Bronchial epithelial cell (primary cell): ENCODE results near the gene AVPR2. TPM values are rescaled to one million over a fixed set of nuclear protein-coding genes. Genes with fewer than 3 reads are reported as not detected.

ENCODE experiments used
- DNase-seq: peaks from one replicate; pipeline ENCODE4 v3.0.0-alpha.2; 2010; ENCODE audit warnings: low read depth
- FAIRE-seq: peaks from 2 replicates; lab custom pipeline; 2011; peaks lifted over from hg19 to GRCh38; lab: Jason Lieb, UNC
- H3K27me3 ChIP-seq: 2 replicates; pipeline ENCODE4 v1.5.1; 2011; ENCODE audit warnings: low read length; ENCODE audit not compliant: control insufficient read depth, insufficient read depth
- H3K36me3 ChIP-seq: 2 replicates; pipeline ENCODE4 v1.5.1; 2011; ENCODE audit warnings: low read length; ENCODE audit not compliant: control insufficient read depth, insufficient read depth
- H3K4me3 ChIP-seq: 2 replicates; pipeline ENCODE4 v1.5.1; 2011; ENCODE audit warnings: mild to moderate bottlenecking, low read depth, low read length, control low read depth
- total RNA-seq: library from RNA; depleted of rRNA; stranded (reverse); fragments of >200 nt; gene quantifications from 2 replicates; pipeline ENCODE4 v1.2.1, GENCODE V29; 2014
- TF ChIP-seq, protein P1 (sequence below): IDR thresholded peaks from 2 replicates; pipeline ENCODE4 v1.5.1; 2011; ENCODE audit warnings: mild to moderate bottlenecking, moderate library complexity, low read length, control low read depth, inconsistent platforms; ENCODE audit not compliant: insufficient read depth, severe bottlenecking

The AVPR2 gene
- total RNA-seq, 1 donor from 2014 or later: not detected

DNA sequence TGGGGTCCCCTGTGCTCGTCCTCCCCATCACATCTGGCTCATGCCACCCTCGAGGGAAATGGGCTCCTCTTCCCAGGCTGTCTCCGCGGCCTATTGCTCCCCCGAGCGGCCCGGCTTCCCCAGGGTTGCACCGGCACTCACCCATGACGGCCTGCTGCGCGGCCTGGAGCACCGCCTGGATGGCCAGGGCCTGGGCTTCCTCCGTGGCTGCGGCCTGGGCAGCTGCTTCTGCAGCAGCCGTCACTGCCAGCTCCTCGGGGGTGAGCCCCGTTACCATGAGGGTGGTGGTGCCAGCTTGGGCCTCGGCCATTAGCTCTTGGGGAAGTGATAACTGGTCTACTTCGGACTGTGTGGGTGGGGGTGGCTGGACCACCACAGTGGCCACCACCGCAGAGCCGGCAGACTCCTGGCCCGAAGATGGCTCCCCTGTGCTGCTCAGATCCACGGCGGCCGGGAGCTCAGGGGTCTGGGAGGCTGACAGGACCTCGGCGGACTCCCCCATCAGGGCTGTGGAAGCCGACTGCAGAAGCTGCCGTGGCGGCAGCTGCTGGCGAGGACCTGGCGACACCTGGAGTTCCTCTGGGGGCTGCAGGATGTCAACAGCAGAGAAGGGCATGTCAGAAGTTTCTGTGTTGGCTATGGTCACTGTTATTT is 48.0 kb downstream of the AVPR2 start:
- DNase-seq (no peak), FAIRE-seq (no peak)
- TF ChIP-seq, protein P1, sequence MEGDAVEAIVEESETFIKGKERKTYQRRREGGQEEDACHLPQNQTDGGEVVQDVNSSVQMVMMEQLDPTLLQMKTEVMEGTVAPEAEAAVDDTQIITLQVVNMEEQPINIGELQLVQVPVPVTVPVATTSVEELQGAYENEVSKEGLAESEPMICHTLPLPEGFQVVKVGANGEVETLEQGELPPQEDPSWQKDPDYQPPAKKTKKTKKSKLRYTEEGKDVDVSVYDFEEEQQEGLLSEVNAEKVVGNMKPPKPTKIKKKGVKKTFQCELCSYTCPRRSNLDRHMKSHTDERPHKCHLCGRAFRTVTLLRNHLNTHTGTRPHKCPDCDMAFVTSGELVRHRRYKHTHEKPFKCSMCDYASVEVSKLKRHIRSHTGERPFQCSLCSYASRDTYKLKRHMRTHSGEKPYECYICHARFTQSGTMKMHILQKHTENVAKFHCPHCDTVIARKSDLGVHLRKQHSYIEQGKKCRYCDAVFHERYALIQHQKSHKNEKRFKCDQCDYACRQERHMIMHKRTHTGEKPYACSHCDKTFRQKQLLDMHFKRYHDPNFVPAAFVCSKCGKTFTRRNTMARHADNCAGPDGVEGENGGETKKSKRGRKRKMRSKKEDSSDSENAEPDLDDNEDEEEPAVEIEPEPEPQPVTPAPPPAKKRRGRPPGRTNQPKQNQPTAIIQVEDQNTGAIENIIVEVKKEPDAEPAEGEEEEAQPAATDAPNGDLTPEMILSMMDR: no peak
- Histone ChIP-seq H3K4me3 (no peak overlapping the region), H3K27me3 (no peaks in the 10 kb centered on the region), H3K36me3 (peaks cover 23% of the 10 kb centered on the region)

DNA sequence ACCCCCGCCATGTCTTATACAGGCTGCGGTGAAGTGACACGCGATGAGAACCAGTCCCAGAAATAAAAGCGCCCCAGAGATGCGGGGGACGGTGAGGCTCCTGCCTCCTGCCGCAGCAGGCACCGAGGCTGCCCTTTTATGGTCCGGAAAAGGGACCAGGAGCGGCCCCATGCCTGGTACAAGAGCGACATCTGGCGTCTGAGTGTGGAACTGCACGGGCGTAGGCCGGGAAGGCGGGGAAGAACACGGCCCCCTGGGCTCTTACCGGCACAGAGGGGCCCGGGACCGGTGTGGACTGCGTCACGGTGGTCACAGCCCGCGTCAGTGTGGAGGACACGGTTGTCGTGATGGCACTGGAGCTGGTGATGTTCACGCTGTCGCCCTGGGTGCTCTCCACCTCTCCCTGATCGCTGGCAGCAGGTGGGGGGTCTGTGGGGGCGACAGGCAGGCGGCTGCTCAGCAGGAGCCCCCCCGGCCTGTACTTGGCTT is 48.9 kb downstream of the AVPR2 start:
- H3K4me3 ChIP-seq: no peak overlapping the region
- FAIRE-seq: no peak
- peaks cover 27% of the 10 kb centered on the region for H3K36me3 ChIP-seq
- TF ChIP-seq, protein P1: peak; percentile 88
- DNase-seq: peak; percentile 15
- H3K27me3 ChIP-seq: no peaks in the 10 kb centered on the region

DNA sequence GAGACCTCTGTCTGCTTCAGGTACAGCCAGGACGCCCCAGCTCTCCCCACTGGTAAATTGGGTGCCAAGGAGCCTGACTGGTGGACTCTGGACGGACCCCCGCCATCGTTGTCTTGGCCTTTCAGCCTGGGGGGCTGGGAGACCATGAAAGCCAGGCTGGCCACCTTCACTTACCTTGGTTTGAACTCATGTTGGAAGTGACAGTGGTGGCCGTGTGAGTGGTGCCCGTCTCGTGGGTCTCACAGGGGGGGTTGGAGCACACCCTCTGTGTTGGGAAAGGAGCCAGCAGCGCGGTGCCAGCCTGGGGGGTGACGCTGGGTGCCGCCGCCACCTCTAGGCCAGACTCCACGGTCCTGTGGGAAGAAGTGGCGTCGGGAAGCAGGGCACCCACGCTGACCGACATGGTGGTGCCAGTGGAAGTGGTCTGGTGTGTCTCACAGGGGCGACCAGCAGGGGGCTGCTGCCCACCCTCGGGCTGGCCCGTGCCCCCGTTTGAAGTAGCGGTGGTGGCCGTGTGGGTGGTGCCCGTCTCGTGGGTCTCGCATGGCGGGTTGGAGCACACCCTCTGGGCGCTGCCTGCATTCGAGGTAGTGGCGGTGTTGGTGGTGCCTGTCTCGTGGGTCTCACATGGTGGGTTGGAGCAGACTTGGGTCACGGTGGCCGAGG is 49.6 kb downstream of the AVPR2 start:
- TF ChIP-seq, protein P1: no peak
- FAIRE-seq (no peak), DNase-seq (no peak)
- H3K27me3 ChIP-seq: no peaks in the 10 kb centered on the region
- H3K36me3 ChIP-seq: peaks cover 27% of the 10 kb centered on the region
- H3K4me3 ChIP-seq: no peak overlapping the region

DNA sequence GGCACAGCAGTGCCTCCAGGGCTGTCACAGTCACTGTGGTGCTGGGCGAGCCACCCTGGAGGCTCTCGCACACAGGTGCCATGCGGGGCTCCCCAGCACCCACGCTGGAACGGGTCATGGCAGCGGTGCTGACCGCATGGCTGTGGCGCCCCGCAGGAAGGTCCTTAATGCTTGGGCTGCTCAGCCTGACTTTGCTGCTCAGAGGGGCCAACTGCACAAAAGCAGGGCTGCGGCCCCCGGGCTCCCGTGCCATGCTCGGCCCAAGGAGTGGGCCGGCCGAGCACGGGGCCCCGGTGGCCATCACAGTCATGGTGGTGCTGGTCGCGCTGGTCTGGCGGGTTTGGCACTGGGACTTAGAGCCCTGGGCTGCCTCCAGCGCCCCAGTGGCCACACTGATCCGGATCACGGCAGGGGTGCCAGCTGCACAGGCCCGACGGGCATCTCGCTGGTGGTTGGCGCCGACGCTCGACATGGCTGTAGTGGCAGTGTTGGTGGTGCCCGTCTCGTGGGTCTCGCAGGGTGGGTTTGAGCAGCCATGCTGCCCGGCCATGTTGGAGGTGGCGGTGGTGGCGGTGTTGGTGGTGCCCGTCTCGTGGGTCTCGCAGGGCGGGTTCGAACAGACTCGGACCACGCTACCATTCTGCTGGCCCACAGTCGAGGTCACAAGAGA is 50.2 kb downstream of the AVPR2 start:
- FAIRE-seq (no peak), DNase-seq (no peak)
- TF ChIP-seq, protein P1: no peak
- Histone ChIP-seq H3K27me3 (no peaks in the 10 kb centered on the region), H3K36me3 (peaks cover 25% of the 10 kb centered on the region), H3K4me3 (no peak overlapping the region)

DNA sequence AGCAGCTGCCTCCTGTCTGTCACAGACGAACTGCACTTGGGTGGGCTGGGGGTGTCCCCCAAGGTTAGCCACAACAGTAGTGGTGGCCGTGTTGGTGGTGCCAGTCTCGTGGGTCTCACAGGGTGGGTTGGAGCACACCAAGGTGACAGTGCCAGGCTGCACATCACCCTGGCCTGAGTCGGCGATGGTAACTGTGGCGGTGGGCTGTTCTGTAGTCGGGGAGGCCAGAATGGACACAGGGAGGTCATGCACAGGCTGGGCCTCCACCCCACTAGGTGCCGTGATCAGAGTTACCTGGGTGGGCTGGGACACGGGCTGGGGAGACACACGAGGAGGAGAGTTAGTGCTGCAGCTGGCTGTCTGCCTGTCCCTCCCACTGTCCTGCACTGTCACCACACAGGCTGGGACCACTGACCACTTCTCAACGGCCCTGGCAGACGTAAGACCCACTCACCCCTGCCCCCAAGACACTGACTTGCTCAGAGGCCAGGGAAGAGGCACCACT is 50.8 kb downstream of the AVPR2 start:
- no peak for FAIRE-seq
- TF ChIP-seq, protein P1: no peak
- Histone ChIP-seq H3K4me3 (no peak overlapping the region), H3K27me3 (no peaks in the 10 kb centered on the region), H3K36me3 (peaks cover 23% of the 10 kb centered on the region)
- no peak for DNase-seq
